ENCODE measurements around the gene DNAJA3. TPM values are rescaled to one million over a fixed set of nuclear protein-coding genes. Genes with fewer than 3 reads are reported as not detected.

DNAJA3 gene
- polyA plus RNA-seq, 1 experiment, result 32.1 TPM

DNA sequence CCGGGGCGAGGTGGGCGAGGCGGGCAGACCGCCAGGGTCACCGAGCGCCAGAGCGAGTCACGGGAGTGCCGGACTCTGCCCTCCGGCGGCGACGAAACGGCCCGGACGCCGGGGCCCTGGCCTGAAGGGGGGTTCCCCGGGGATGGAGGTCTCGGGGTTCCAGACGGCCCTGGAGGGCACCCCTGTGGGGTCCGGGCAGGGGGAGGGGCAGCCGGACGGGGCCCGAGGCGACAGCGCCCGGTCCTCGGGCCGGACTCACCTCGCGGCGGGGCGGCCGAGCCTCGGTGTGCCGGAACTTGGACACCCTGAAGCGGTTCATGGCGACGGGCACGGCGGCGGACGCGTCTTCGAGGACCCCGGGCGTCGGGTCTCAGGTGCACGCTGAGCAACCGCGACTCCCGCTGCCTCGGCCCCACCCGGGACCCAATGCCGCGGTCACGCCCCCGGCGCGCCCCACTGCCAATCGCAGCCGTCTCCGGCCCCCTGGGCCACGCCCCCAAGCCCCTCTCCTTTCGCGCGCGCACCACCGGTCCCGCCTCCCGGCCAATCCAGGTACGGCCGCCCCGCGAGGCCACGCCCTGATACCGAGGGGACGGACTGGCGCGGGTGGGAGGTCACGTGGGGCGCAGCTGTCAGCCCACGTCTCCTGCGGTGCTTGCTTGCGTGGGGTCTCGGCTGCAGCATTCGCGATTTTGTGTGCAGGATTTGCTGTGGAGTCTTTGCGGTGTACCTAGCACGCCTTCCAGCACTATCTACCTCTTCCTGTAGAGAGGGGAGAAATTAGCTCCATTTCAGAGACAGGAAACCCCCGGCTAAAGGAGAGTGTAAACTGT is 9.3 kb upstream of the DNAJA3 start, which contains the start of gene CORO7:
TSS of gene CORO7 (minus strand) at position 397 of the 833 bp plus-strand sequence. CDS start at position 319, 78 bp downstream.
- ChIA-PET POLR2A (interaction anchor here (0.5 to 0.6 kb wide), 2 partner anchors 12 to 144 kb away, joined by 3 to 4 read pairs; partner anchors contain the start of gene TFAP4), CTCF (interaction anchor here (0.8 to 1.9 kb wide), 4 partner anchors 10 to 57 kb away, joined by 3 to 7 read pairs (median 4); no protein-coding TSS in a partner anchor)
- Histone ChIP-seq H3K4me3 (ENCODE audit: low read depth, low read length) (peak within 1 kb of the TSS; percentile 73), H3K27me3 (ENCODE audit: control insufficient read depth, insufficient read depth, low read length) (no peaks in the 10 kb centered on the region), H3K9me3 (ENCODE audit: control insufficient read depth, insufficient read depth, low read length) (no peaks in the 10 kb centered on the region; the same call in 1 of the 2 replicates), H3K27ac (ENCODE audit: low read depth, low read length) (peak within 1 kb of the TSS; percentile 21)
- DNase-seq (ENCODE audit: low read depth, low spot score), result no peak
- no peak for TF ChIP-seq CTCF (IDR thresholded peaks at IDR 0.05; ENCODE audit: low read depth, low read length)

GRCh38 chr16:4419402-4419959 is 6.2 kb upstream of the DNAJA3 start:
- H3K27me3 ChIP-seq (ENCODE audit: control insufficient read depth, insufficient read depth, low read length), result no peaks in the 10 kb centered on the region
- no peak overlapping the region for H3K4me3 ChIP-seq (ENCODE audit: low read depth, low read length)
- CTCF ChIA-PET, result interaction anchor here (0.6 to 1.6 kb wide), 2 partner anchors 16 to 131 kb away, joined by 3 to 4 read pairs; no protein-coding TSS in a partner anchor
- no peak for DNase-seq (ENCODE audit: low read depth, low spot score)
- H3K9me3 ChIP-seq (ENCODE audit: control insufficient read depth, insufficient read depth, low read length), result no peaks in the 10 kb centered on the region; the same call in 1 of the 2 replicates
- TF ChIP-seq CTCF (IDR thresholded peaks at IDR 0.05; ENCODE audit: low read depth, low read length), result no peak
- no peak overlapping the region for H3K27ac ChIP-seq (ENCODE audit: low read depth, low read length)
- POLR2A ChIA-PET, result interaction anchor here (1.0 kb wide), 1 partner anchor 9 kb away, joined by 4 read pairs; no protein-coding TSS in a partner anchor

- ChIA-PET POLR2A (no interaction called here), CTCF (interaction anchor here (1.6 kb wide), 1 partner anchor 17 kb away, joined by 3 read pairs; no protein-coding TSS in a partner anchor)
- no peaks in the 10 kb centered on the region for H3K27me3 ChIP-seq (ENCODE audit: control insufficient read depth, insufficient read depth, low read length)
- no peak overlapping the region for H3K4me3 ChIP-seq (ENCODE audit: low read depth, low read length)
- no peaks in the 10 kb centered on the region; the same call in 1 of the 2 replicates for H3K9me3 ChIP-seq (ENCODE audit: control insufficient read depth, insufficient read depth, low read length)
- TF ChIP-seq CTCF (IDR thresholded peaks at IDR 0.05; ENCODE audit: low read depth, low read length), result no peak
- DNase-seq (ENCODE audit: low read depth, low spot score), result no peak
- no peak overlapping the region for H3K27ac ChIP-seq (ENCODE audit: low read depth, low read length)
Measured at GRCh38 chr16:4420505-4421105, 5.1 kb upstream of the DNAJA3 start.

DNA sequence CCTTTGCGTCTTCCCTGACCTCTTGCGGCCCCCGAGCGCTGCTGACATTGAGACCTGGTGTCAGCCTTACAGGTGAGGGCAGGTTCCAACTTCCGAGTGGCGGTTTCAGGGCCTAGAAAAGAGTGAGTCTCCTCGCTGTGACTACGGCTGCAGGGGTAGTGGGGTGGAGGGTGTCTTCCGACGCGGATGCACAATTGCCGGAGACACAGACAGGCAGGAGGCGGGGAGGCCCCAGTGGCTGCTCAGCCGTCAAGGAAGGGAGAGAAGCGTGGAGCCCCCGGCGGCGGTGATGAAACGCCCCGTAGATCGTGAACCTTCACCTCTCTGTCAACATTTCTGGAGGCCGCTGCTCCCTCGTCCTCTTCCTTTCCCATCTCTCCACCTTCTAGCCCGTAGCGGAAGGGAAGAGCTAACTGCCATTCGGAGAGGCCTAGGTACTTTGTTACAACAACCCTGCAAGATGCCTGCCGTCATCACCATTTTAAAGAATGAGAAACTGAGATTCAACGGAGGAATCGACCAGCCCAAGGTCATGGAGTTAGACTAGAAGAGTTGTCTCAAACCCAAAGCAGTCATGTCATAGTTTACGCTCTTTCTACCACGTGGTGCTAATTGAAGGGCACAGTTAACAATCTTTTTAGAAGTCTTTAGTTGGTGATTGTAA is 485 bp downstream of the DNAJA3 start:
- Histone ChIP-seq H3K9me3 (ENCODE audit: control insufficient read depth, insufficient read depth, low read length) (peaks cover 3% of the 10 kb centered on the region; the same call in 1 of the 2 replicates), H3K27me3 (ENCODE audit: control insufficient read depth, insufficient read depth, low read length) (no peaks in the 10 kb centered on the region), H3K4me3 (ENCODE audit: low read depth, low read length) (peak overlapping the region; percentile 76), H3K27ac (ENCODE audit: low read depth, low read length) (peak overlapping the region; percentile 31)
- no peak for DNase-seq (ENCODE audit: low read depth, low spot score)
- POLR2A ChIA-PET, result no interaction called here
- TF ChIP-seq CTCF (IDR thresholded peaks at IDR 0.05; ENCODE audit: low read depth, low read length), result no peak
- CTCF ChIA-PET, result interaction anchor here (1.1 kb wide), 1 partner anchor 24 kb away, joined by 9 read pairs; no protein-coding TSS in a partner anchor
